GM19455 (cell line): ENCODE measurements around the gene SYTL5.
"Not testable (repeated sequence)": the region's sequence is repeated elsewhere in the genome, so short reads cannot be mapped to it uniquely, and the experiment has no call there.

ENCODE experiments used
- ATAC-seq: cut with Tn5 transposase; IDR thresholded peaks from one replicate; pipeline ENCODE4 v1.9.1; 2021; ENCODE audit not compliant: unreplicated experiment

SYTL5 gene

DNA sequence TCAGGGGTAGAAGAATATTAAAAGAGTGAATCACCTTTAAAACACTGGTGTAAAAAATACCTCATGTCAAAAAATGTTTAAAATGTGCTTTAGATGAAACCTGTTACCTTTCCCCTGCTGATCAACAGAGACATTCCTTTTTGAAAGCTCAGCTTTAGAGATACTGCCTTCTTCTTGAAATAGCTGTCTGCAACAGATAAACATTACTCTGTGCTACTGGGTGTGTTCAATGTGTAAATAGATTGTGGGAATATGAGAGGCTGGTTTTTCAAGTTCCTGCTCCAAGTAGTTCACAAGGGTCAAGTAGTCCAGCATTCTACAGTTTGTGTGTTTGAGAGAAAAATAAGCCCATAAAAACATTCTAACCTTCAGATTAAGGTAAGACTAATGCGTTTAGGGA, at the start of gene SYTL5:
SYTL5 (plus strand) TSS at position 263 of the 400 bp plus-strand sequence. CDS start 27,337 bp downstream, outside the sequence.
- no peak for ATAC-seq

DNA sequence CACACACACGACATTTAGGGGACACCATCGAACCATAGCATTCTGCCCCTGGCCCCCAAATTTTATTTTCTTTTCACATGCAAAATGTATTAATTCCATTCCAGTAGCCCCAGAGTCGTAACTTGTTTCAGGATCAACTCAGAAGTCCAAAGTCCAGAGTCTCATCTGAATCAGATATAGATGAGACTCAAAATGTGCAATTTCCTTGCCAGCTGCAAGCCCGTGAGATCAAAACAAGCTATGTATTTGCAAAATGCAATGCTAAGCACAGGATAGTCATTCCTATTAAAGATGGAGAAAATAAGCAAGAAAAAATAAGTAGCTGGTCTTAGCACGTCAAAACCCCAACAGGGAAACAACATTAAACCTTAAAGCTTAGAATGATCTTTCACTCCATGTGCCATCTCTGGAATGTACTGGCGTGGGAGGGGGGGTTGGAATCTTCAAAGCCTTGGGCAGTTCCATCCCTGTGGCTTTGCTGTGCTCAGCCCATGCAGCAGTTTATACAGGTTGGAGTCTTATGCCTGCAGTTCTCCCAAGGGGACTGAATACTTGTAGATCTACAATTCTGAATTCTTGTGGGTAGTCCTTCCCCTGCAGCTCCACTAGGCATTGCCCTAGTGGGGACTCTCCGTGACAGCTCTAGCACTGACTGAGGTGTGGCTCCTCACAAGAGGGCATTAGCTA, 47.7 kb upstream of the SYTL5 start:
- ATAC-seq, result no peak

GRCh38 chrX:37959212-37960021, 46.9 kb upstream of the SYTL5 start:
- ATAC-seq, result no peak

- no peak for ATAC-seq
These were observed 45.2 kb upstream of the SYTL5 start for GRCh38 chrX:37961118-37961517.

- no peak for ATAC-seq
These were observed 38.6 kb upstream of the SYTL5 start for GRCh38 chrX:37967714-37968113.

DNA sequence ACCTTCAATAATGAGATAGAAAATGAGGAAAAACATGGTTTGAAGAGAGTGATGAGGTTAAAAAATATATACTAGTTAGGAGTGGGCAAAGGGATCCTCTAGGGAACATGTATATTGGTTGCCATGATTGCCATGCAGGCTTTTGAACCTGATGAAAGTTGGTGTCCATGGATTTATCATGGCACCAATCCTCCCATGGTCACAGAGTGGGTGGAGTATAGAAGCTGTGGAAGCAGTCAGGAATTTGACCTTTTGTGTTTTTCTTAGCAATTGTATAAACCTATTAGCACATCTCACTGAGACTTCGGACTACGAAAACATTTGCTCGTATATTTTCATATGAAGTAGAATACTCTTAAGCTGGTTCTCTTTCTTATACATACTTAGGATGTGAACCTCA, 30.9 kb upstream of the SYTL5 start:
- ATAC-seq, result no peak

DNA sequence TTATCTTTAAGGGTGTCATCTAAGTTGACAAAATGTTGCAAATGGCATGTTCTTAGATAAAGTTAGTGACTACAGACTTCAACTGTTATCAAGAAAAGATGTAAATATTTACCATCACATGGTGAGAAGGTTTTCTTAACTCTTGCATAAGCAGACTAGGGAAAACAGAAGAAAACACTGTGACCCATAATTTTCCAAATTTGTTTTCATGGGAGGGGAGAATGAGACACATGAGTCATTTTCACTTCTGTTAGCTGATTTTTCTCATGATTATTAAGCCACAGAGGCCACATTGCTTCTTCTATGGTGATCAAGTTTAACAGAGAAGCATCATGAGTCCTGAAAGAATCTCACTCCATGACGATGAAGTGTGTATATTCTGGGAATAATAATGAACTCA, 30.2 kb upstream of the SYTL5 start:
- no peak for ATAC-seq

DNA sequence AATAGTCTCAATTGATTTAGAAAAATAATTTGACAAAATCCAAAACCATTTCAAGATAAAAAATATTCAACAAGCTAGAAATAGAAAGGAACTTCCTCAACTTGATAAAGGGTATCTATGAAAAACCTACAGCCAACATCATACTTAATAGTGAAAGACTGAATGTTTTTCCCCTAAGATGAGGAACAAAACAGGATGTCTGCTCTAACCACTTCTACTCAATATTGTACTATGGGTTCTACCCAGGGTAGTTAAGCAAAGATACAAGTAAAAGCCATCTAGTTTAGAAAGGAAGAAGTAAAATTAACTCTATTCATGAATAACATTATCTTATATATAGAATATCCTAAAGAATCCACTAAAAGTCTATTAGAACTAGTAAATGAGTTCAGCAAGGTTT, 21.5 kb upstream of the SYTL5 start:
- no peak for ATAC-seq

DNA sequence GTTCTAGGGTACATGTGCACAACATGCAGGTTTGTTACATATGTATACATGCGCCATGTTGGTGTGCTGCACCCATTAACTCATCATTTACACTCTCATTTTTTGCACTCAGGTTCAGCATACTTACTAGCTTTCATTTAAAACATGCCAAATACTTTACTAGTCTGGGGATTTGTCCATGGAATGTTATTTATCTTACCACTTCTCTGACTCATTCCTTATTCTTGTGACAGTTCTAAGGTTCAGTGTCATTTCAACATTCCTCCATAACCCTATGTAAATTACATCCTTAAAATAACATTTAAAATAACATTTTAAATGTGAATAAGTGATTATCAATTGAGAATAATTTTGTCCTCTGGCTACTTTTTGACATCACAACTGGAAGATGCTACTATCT, 19.5 kb upstream of the SYTL5 start:
- ATAC-seq, result no peak

GRCh38 chrX:37989304-37989703, 17.0 kb upstream of the SYTL5 start:
- no peak for ATAC-seq

DNA sequence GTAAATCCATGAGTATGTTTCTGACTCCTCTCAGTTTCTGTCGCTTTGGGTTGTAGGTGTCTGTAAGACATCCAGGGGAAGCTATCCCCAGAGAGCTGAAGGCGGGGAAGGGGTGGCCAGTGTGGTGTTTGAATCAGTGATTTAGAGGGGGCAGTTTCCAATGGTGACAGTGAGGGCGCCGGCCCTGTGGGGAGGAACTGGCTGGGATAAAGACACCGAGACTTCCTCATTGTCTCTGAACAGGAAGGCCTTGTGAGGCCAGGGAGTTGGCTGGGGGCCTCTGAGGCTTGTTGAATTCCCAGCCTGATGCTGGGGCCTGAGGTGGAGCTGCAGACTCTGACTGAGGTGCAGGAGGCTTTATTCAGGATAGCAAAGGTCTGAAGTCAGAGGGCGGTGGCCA, 15.1 kb upstream of the SYTL5 start:
- not testable (repeated sequence) for ATAC-seq

- no peak for ATAC-seq
These were observed 13.2 kb upstream of the SYTL5 start for GRCh38 chrX:37993176-37993575.

- ATAC-seq, result no peak
These were observed 12.3 kb upstream of the SYTL5 start for GRCh38 chrX:37993837-37994619.

DNA sequence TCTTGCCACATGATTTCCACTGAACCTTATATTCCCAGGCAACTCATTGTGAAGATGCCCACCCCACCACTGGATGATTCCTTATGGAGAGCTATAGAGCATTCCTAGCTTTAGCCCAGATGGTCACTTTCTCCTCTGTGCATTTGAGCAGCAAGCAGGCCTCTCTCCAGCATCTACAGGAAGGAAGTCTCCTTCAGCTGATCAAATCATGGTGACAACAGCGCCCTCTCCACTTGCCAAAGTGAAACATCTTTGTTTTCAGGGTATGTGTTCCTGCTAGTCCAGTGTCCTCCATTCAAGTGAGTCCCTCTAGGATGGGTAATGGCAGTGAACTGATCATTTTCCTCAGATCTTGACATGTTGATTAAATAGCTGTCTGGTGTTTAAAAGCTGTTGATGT, 10.9 kb upstream of the SYTL5 start:
- ATAC-seq, result no peak

GRCh38 chrX:37997096-37997495, 9.3 kb upstream of the SYTL5 start:
- ATAC-seq, result no peak

GRCh38 chrX:37998586-37999262, 7.6 kb upstream of the SYTL5 start:
- no peak for ATAC-seq

GRCh38 chrX:38000706-38001105, 5.6 kb upstream of the SYTL5 start:
- no peak for ATAC-seq

DNA sequence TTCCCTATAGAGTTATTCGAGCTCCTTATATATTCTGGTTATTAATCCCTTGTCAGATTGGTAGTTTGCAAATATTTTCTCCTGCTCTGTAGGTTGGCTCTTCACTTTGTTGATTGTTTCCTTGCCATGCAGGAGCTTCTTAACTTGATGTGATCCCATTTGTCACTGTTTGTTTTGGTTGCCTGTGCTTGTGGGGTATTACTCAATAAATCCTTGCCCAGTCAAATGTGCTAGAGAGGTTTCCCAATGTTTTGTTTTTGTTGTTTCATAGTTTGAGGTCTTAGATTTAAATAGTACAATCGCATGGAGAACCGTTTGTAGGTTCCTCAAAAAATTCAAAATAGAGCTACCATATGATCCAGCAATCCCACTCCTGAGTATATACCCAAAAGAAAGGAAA, 2.3 kb upstream of the SYTL5 start:
- no peak for ATAC-seq

DNA sequence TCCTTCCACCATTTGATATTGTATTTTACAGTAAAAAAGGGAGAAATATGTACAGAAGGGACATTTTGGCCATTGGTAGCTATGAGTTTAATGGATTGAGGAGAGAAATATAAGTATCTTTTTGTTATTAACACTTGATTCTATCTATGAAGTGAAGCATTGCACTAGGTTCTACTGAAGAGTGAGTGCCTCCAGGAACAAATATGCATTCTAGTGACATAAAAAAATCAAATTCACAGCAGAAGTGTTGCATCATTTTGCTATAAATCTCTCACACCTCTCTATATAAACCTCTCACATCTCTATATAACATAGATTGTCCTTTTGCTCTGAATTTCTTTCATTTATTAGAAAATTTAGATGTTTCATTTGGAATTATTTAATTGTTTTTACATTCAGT, 425 bp downstream of the SYTL5 start:
- ATAC-seq, result no peak

GRCh38 chrX:38008658-38009057, 2.3 kb downstream of the SYTL5 start:
- no peak for ATAC-seq

- ATAC-seq, result no peak
These were observed 3.3 kb downstream of the SYTL5 start for GRCh38 chrX:38009641-38010040.
